ENCODE results near the gene GALNT9.

DNA sequence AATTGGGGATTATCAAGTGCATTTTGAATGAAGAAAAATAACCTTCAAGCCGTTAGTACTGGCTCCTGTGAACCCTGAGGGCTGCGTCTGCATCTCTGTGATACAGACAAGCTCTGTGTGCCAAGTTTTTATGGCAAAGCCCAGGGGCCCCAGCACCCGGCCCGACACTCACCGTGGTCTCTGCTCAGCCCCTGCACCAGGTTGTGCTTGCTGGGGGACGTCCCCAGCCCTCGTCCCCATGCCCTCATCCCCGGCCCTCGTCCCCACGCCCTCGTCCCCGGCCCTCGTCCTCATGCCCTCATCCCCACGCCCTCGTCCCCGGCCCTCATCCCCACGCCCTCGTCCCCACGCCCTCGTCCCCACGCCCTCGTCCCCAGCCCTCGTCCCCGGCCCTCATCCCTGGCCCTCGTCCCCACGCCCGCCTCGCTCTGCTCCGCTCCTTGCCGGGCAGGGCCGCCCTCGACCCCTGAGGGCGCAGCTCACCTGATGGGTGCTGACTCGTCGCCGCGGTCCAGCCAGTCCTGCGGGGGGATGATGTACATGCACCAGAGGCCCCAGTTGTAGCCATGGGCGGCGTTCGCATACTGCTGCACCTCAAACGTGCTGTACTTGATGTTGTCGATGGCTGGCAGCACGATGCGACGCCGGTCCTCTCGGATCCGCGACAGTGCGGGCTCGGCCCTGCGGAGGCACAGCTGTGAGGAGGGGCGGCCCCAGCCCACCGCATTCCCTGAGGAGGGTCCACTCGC, 72.0 kb downstream of the GALNT9 start:
- no peak for TF ChIP-seq EZH2phosphoT487 (IDR thresholded peaks at IDR 0.05; ENCODE audit: low read depth)
- TF ChIP-seq, protein P1, sequence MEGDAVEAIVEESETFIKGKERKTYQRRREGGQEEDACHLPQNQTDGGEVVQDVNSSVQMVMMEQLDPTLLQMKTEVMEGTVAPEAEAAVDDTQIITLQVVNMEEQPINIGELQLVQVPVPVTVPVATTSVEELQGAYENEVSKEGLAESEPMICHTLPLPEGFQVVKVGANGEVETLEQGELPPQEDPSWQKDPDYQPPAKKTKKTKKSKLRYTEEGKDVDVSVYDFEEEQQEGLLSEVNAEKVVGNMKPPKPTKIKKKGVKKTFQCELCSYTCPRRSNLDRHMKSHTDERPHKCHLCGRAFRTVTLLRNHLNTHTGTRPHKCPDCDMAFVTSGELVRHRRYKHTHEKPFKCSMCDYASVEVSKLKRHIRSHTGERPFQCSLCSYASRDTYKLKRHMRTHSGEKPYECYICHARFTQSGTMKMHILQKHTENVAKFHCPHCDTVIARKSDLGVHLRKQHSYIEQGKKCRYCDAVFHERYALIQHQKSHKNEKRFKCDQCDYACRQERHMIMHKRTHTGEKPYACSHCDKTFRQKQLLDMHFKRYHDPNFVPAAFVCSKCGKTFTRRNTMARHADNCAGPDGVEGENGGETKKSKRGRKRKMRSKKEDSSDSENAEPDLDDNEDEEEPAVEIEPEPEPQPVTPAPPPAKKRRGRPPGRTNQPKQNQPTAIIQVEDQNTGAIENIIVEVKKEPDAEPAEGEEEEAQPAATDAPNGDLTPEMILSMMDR (IDR thresholded peaks at IDR 0.05; ENCODE audit: low read depth, low read length): no peak

Data from OCI-LY3 (cell line).